KG1 (cell line): ENCODE data around the gene FAM50B.
"Not testable (repeated sequence)": the region's sequence is repeated elsewhere in the genome, so short reads cannot be mapped to it uniquely, and the experiment has no call there.

Experiments
- DNase-seq: peaks from one replicate; lab custom pipeline; 2025; lab: John Stamatoyannopoulos, UW

The FAM50B gene

GRCh38 chr6:3847521-3847920 lies 1.7 kb upstream of the FAM50B start:
- no peak for DNase-seq

GRCh38 chr6:3848380-3848779 lies 793 bp upstream of the FAM50B start:
- DNase-seq = no peak

GRCh38 chr6:3849681-3850450 lies 693 bp downstream of the FAM50B start:
- DNase-seq = no peak

GRCh38 chr6:3850451-3851203 lies 1.5 kb downstream of the FAM50B start:
- no peak for DNase-seq

GRCh38 chr6:3851839-3852238 lies 2.7 kb downstream of the FAM50B start:
- no peak for DNase-seq

- no peak for DNase-seq
Observed at GRCh38 chr6:3852391-3852790, 3.2 kb downstream of the FAM50B start.

GRCh38 chr6:3855866-3856265 lies 6.7 kb downstream of the FAM50B start:
- DNase-seq = no peak

GRCh38 chr6:3856576-3856975 lies 7.4 kb downstream of the FAM50B start:
- DNase-seq = no peak

GRCh38 chr6:3857468-3858456 lies 8.6 kb downstream of the FAM50B start:
- no peak for DNase-seq

- no peak for DNase-seq
Observed at GRCh38 chr6:3859878-3860552, 10.8 kb downstream of the FAM50B start.

GRCh38 chr6:3861424-3861823 lies 12.3 kb downstream of the FAM50B start:
- no peak for DNase-seq

GRCh38 chr6:3862038-3862437 lies 12.9 kb downstream of the FAM50B start:
- DNase-seq = no peak

- not testable (repeated sequence) for DNase-seq
Observed at GRCh38 chr6:3863322-3863721, 14.1 kb downstream of the FAM50B start.

GRCh38 chr6:3865463-3865862 lies 16.3 kb downstream of the FAM50B start:
- no peak for DNase-seq

GRCh38 chr6:3867641-3868502 lies 18.7 kb downstream of the FAM50B start:
- no peak for DNase-seq

- DNase-seq = no peak
Observed at GRCh38 chr6:3868544-3868943, 19.4 kb downstream of the FAM50B start.

GRCh38 chr6:3869284-3869631 lies 20.1 kb downstream of the FAM50B start:
- DNase-seq = no peak

GRCh38 chr6:3869632-3870527 lies 20.7 kb downstream of the FAM50B start:
- DNase-seq = no peak

- DNase-seq = no peak
Observed at GRCh38 chr6:3870528-3870925, 21.4 kb downstream of the FAM50B start.

- no peak for DNase-seq
Observed at GRCh38 chr6:3871515-3871914, 22.3 kb downstream of the FAM50B start.
